ENCODE data around the gene PRR5L. TPM values are rescaled to one million over a fixed set of nuclear protein-coding genes. Genes with fewer than 3 reads are reported as not detected.

Gene PRR5L
- polyA plus RNA-seq, 1 donor (not counting 4 experiments of a cell fraction or from before 2014, with no cell fraction given), result 20.1 TPM

- peak; percentile 96 for FAIRE-seq
- Histone ChIP-seq H3K27ac (ENCODE audit: control insufficient read depth, insufficient read depth, low read length) (peak overlapping the region; percentile 19), H4K20me1 (ENCODE audit: control insufficient read depth, extremely low read depth, insufficient read depth, low read length) (no peaks in the 10 kb centered on the region), H3K79me2 (ENCODE audit: control insufficient read depth, insufficient read depth, low read length) (no peaks in the 10 kb centered on the region), H3K9me1 (ENCODE audit: control insufficient read depth, extremely low read depth, insufficient read depth, low read length) (no peaks in the 10 kb centered on the region), H3K9ac (ENCODE audit: control insufficient read depth, extremely low read depth, insufficient read depth, low read length) (no peak overlapping the region), H2AFZ (ENCODE audit: control insufficient read depth, low read length) (no peak overlapping the region), H3K4me1 (ENCODE audit: control insufficient read depth, extremely low read depth, insufficient read depth, low read length) (peaks cover 37% of the 10 kb centered on the region), H3K4me2 (ENCODE audit: control insufficient read depth, extremely low read depth, insufficient read depth, low read depth, low read length) (peak overlapping the region; percentile 4), H3K4me3 (ENCODE audit: control insufficient read depth in 2 of 3, extremely low read depth in 1 of 3, insufficient read depth in 2 of 3, low read depth in 1 of 3, low read length in 3 of 3) (no peak overlapping the region), H3K36me3 (ENCODE audit: control insufficient read depth in 2 of 2, extremely low read depth in 1 of 2, insufficient read depth in 2 of 2, low read length in 2 of 2) (no peaks in the 10 kb centered on the region), H3K9me3 (ENCODE audit: control insufficient read depth, low read depth, low read length) (peaks cover 2% of the 10 kb centered on the region), H3K27me3 (ENCODE audit: control insufficient read depth, extremely low read depth, insufficient read depth, low read length) (no peaks in the 10 kb centered on the region)
- dilution Hi-C loops (cut with MboI; ENCODE audit: extremely low pct_ligation_motif_present, low sequenced_read_pairs), result no loop called here
- no peak for DNase-seq (ENCODE audit: low read depth, low spot score)
- TF ChIP-seq EZH2 (IDR thresholded peaks at IDR 0.05; ENCODE audit: low read length), result no peak
- TF ChIP-seq, protein P1, sequence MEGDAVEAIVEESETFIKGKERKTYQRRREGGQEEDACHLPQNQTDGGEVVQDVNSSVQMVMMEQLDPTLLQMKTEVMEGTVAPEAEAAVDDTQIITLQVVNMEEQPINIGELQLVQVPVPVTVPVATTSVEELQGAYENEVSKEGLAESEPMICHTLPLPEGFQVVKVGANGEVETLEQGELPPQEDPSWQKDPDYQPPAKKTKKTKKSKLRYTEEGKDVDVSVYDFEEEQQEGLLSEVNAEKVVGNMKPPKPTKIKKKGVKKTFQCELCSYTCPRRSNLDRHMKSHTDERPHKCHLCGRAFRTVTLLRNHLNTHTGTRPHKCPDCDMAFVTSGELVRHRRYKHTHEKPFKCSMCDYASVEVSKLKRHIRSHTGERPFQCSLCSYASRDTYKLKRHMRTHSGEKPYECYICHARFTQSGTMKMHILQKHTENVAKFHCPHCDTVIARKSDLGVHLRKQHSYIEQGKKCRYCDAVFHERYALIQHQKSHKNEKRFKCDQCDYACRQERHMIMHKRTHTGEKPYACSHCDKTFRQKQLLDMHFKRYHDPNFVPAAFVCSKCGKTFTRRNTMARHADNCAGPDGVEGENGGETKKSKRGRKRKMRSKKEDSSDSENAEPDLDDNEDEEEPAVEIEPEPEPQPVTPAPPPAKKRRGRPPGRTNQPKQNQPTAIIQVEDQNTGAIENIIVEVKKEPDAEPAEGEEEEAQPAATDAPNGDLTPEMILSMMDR (optimal IDR thresholded peaks at IDR 0.05 in 1 of 3, IDR thresholded peaks at IDR 0.05 in 1 of 3, conservative IDR thresholded peaks at IDR 0.05 in 1 of 3; ENCODE audit: extremely low read depth in 1 of 3, insufficient read depth in 2 of 3, low read length in 3 of 3), result no peak
Observed at GRCh38 chr11:36254713-36255112, 41.4 kb upstream of the PRR5L start.

DNA sequence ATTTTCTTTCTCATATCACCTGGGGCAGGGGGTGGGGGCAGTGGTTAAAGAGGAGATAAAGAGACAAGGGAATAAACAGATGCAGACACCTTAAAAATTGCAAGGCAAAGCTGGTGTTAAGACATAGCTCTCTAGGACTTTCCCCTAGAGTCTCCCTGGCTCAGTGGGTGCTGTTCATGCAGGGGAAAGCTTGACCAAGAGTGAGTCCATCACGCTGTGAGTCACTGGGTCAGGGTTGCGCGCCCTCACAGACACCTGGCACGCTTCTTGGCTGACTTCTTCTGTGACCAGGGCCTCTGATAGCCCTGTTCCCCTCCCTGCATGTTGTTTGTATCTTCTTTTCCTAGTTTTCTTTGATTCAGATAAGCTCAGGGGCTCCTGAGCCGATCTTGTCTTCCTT lies 38.7 kb upstream of the PRR5L start:
- FAIRE-seq, result no peak
- no peaks in the 10 kb centered on the region for H3K27me3 ChIP-seq (ENCODE audit: control insufficient read depth, extremely low read depth, insufficient read depth, low read length)
- no peaks in the 10 kb centered on the region for H3K9me1 ChIP-seq (ENCODE audit: control insufficient read depth, extremely low read depth, insufficient read depth, low read length)
- no peaks in the 10 kb centered on the region for H3K79me2 ChIP-seq (ENCODE audit: control insufficient read depth, insufficient read depth, low read length)
- no peaks in the 10 kb centered on the region for H3K36me3 ChIP-seq (ENCODE audit: control insufficient read depth in 2 of 2, extremely low read depth in 1 of 2, insufficient read depth in 2 of 2, low read length in 2 of 2)
- peaks cover 2% of the 10 kb centered on the region for H3K9me3 ChIP-seq (ENCODE audit: control insufficient read depth, low read depth, low read length)
- peaks cover 32% of the 10 kb centered on the region for H3K4me1 ChIP-seq (ENCODE audit: control insufficient read depth, extremely low read depth, insufficient read depth, low read length)
- H3K4me3 ChIP-seq (ENCODE audit: control insufficient read depth in 2 of 3, extremely low read depth in 1 of 3, insufficient read depth in 2 of 3, low read depth in 1 of 3, low read length in 3 of 3), result no peak overlapping the region
- H3K27ac ChIP-seq (ENCODE audit: control insufficient read depth, insufficient read depth, low read length), result no peak overlapping the region
- H2AFZ ChIP-seq (ENCODE audit: control insufficient read depth, low read length), result no peak overlapping the region
- no peak overlapping the region for H3K4me2 ChIP-seq (ENCODE audit: control insufficient read depth, extremely low read depth, insufficient read depth, low read depth, low read length)
- DNase-seq (ENCODE audit: low read depth, low spot score), result no peak
- H4K20me1 ChIP-seq (ENCODE audit: control insufficient read depth, extremely low read depth, insufficient read depth, low read length), result no peaks in the 10 kb centered on the region
- TF ChIP-seq, protein P1 (optimal IDR thresholded peaks at IDR 0.05 in 1 of 3, IDR thresholded peaks at IDR 0.05 in 1 of 3, conservative IDR thresholded peaks at IDR 0.05 in 1 of 3; ENCODE audit: extremely low read depth in 1 of 3, insufficient read depth in 2 of 3, low read length in 3 of 3), result no peak
- TF ChIP-seq EZH2 (IDR thresholded peaks at IDR 0.05; ENCODE audit: low read length), result no peak
- no peak overlapping the region for H3K9ac ChIP-seq (ENCODE audit: control insufficient read depth, extremely low read depth, insufficient read depth, low read length)
- dilution Hi-C loops (cut with MboI; ENCODE audit: extremely low pct_ligation_motif_present, low sequenced_read_pairs), result no loop called here
